HG03354 (cell line): Measurements from ENCODE around the gene GLT6D1.
"Not testable (repeated sequence)": the region's sequence is repeated elsewhere in the genome, so short reads cannot be mapped to it uniquely, and the experiment has no call there.

Experiments
- ATAC-seq: cut with Tn5 transposase; IDR thresholded peaks from one replicate; pipeline ENCODE4 v1.9.1; 2021; ENCODE audit warnings: mild to moderate bottlenecking; ENCODE audit not compliant: unreplicated experiment, poor library complexity, severe bottlenecking

The GLT6D1 gene

GRCh38 chr9:135641047-135641446 lies 1.7 kb upstream of the GLT6D1 start:
- ATAC-seq: no peak

DNA sequence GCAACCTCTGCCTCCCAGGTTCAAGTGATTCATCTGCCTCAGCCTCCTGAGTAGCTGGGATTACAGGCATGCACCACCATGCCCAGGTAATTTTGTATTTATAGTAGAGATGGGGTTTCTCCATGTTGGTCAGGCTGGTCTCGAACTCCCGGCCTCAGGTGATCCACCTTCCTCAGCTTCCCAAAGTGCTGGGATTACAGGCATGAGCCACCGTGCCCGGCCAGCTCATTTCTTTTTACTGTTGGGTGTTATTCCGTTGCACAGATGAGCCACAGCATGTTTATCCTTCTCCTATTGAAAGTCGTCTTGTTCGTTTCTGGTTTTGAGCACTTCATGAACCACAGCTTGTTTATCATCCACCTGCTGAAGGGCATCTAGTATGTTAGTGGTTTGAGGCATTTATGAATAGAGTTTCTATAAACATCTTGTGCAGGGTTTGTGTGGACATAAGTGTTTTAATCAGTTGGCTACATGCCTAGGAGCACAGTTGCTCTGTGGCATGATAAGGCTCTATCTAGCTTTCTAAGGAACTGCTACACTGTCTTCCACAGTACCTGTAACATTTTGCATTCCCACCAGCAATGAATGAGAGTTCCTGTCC lies 2.3 kb downstream of the GLT6D1 start:
- ATAC-seq: not testable (repeated sequence)

GRCh38 chr9:135632841-135633240 lies 6.5 kb downstream of the GLT6D1 start:
- ATAC-seq: no peak

- no peak for ATAC-seq
Measured at GRCh38 chr9:135624282-135624681, 15.1 kb downstream of the GLT6D1 start.

DNA sequence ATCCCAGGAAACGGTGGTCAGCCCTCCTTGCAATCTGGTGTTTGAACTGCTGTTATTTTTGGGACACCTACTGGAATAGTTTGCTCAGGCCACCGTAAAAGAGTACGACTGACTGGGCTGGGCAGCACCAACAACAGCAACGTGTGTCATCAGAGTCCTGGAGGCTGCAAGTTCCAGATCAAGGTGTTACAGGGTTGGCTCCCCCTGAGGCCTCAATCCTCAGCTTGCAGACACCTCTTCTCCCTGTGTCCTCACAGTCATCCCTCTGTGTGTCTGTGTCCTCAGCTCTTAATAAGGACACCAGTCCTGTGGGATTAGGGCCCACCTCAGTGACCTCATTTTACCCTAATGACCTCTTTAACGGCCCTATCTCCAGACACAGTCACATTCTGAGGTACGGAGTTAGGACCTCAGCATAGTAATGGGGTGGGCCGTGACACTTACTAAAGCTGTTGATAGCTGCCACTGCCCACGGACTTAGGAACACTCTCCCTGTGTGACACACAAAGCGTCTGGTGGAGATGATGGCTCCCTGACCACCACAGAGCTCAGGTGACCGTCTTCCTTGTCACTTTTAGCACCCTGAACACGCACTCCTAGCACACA lies 16.8 kb downstream of the GLT6D1 start:
- ATAC-seq: no peak

GRCh38 chr9:135620558-135620957 lies 18.8 kb downstream of the GLT6D1 start:
- ATAC-seq: no peak

DNA sequence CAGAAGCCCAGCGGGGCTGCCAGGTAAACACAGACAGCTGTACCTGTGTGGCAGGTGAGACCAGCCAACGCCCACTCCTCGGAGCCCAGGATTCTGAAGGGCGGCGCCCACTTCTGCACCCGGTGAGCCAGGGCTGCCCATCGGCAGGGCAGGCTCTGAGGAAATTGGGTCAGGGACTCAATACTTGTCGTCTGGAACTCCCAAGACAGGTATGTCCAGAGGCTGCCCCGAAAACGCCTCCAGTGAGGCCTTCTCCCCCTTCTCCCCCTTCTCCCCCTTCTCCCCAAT lies 19.8 kb downstream of the GLT6D1 start:
- ATAC-seq: no peak

DNA sequence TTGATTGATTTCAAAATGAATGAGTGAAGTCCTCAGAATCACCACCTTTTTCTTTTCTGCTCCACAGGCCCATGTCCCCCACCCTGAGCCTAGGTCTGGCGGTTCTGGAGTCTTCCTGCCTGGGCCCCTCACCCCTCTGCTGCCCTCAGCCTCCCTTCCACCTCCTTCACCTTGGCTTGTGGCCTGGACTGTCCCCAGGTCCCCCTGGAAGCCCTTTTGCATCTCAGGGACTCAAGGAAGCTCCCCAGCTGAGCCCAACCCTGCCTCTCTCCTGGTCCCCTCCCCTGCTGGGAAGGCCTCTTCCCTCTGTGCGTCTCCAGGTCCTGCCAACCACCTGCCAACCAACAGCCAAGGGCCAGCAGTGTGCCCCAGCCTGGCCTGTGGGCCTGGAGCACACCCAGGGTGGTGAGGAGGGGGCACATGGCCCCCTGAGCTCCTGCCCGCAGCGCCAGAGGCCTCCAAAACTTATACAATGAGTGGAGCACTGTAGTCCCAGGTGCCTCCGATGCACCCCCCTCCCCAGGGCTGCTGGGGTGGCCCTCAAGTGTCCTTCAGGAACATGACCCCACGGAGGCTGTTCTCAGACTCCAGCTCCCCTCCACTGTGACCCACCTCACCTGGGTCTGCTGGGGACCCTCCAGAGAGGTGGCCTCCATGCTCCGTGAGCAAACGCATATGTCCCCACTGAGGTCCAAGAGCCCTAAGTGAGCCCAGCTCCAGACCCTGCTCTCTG lies 20.3 kb downstream of the GLT6D1 start:
- no peak for ATAC-seq

- no peak for ATAC-seq
Measured at GRCh38 chr9:135617991-135618411, 21.3 kb downstream of the GLT6D1 start.

DNA sequence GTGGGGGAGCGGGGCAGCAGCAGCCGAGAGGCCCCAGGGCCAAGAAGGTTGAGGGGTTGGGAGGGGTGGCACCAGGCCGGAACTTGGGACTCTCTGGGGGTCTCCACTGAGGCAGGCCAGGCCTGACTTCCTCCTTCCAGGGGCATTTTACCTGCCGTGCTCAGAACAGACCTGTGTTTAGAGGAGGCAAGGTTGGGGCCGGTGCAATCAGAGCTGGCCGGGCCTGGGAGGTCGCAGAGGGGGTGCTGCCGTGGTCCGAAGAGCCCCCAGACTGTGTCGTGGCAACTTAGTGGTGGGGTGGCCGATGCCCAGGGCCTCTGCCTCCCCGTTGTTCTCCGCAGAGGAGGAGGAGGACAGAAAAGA lies 21.8 kb downstream of the GLT6D1 start:
- ATAC-seq: no peak

- no peak for ATAC-seq
Measured at GRCh38 chr9:135616619-135617537, 22.5 kb downstream of the GLT6D1 start.

- no peak for ATAC-seq
Measured at GRCh38 chr9:135615666-135616618, 23.4 kb downstream of the GLT6D1 start.

- no peak for ATAC-seq
Measured at GRCh38 chr9:135614821-135615665, 24.3 kb downstream of the GLT6D1 start.

GRCh38 chr9:135613946-135614805 lies 25.2 kb downstream of the GLT6D1 start:
- no peak for ATAC-seq

DNA sequence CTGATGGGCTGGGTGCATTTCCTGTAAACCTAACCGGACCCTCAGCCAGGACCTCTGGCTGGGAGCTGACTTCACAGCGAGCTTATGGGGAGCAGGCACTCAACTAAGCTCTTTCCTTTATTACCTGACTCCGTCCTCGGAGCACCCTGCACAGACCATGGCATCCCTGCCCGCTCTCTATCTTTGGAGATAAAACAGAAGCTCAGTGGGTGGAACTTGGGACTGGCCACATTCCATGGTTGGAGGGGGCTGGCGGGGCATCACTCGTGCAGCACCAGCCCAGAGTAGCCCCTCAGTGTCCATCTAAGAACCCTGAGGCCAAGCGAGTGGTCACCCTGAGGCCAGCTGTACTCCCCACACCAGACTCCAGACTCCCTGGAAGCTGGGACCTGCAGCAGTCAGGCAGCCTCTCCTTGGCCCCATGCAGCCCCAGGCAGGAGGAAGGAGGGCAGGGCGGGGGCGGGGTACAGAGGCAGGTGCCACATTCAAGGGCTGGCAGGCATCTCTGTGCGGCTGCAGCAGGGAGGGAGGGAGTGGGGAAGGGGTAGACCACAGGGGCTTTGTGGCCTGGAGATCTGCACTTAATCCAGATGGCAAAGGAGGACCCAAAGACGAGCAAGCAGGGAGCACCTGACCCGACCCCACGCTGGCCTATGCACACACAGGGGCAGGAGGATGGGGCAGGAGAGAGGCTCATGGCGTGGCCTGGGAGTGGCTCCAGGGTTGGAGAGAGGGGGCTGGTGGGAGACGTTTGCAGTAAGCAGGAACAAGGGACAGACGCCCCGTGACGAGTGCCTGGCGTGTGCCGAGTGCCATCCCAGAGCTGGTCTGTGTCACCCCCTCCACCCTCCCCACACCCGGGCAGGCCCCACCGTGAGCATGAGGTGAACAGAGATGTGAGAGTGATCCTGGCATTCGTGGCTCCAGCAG lies 26.1 kb downstream of the GLT6D1 start:
- no peak for ATAC-seq

GRCh38 chr9:135612437-135612836 lies 26.9 kb downstream of the GLT6D1 start:
- ATAC-seq: no peak

DNA sequence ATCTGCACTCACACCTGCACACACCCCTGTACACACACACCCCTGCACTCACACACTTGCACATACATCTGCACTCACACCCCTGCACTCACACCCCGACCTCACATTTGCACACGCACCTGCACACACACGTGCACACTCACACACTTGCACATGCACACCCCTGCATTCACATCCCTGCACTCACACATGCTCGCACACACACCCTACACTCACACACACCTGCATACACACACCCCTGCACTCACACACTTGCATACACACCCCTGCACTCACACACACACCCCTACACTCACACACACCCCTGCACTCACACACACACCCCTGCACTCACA lies 27.5 kb downstream of the GLT6D1 start:
- ATAC-seq: no peak
